GM18873 (cell line): Measurements from ENCODE around the gene MICU2.

Experiments
- ATAC-seq: cut with Tn5 transposase; IDR thresholded peaks from one replicate; pipeline ENCODE4 v1.9.1; 2021; ENCODE audit warnings: mild to moderate bottlenecking, moderate library complexity, moderate number of reproducible peaks; ENCODE audit not compliant: unreplicated experiment, low FRiP score

Gene MICU2

DNA sequence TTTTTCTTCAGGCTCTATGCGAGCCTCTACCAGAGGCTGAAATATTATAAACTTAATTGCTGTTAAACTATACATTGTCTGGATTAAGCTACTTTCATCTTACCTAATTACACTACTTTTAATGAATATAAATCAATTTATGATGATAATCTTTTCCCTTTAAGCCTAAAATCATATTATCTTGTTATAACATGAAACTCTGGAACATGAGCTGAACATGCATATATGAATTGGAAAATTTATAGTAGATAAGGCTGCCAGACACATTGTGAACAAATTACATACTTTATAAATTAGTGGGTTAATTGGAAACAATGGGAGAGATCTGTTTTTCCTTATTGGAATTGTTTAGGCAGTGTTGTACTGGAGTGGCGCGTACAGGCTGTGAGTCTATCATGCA lies 99.6 kb downstream of the MICU2 start:
- no peak for ATAC-seq

DNA sequence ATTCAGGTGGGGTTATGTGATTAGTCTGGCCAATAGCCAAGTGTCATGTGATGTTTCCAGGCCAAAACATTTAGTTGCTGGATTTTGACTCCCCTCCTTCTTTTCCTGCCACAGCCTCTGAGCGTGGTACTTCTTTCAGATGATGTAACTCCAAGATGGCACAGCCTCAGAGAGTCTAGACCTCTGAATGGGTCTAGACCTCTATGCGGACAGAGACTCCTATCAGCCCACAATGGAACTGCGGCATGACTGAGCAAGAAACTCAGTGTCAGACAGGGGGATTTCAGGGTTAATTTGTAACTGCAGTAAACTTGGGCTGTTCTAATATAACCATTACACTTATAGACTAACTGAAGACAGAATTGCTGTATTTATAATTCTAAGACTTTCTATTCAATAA lies 102.3 kb downstream of the MICU2 start:
- no peak for ATAC-seq

GRCh38 chr13:21486322-21486721 lies 117.6 kb downstream of the MICU2 start:
- no peak for ATAC-seq

- no peak for ATAC-seq
Measured at GRCh38 chr13:21483748-21484147, 120.2 kb downstream of the MICU2 start.

DNA sequence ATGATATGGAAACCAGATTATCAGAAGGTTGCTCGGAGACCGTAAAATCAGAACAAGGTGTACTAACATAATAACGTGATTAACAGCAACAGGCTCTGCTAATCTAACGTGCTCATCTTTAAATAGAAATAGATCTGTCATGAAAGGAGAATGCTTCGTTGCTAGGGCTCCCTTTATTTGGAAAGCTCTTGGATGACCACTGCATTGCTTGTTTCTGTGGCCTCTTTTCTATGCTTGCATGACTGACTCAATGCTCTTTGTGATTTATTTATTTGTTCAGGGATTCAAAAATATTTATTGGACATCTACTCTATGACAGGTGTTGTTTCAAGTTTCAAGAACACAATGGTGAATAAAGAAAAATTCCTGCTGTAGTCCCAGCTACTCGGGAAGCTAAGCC lies 122.6 kb downstream of the MICU2 start:
- no peak for ATAC-seq

GRCh38 chr13:21478881-21479808 lies 124.8 kb downstream of the MICU2 start:
- no peak for ATAC-seq

- ATAC-seq = peak; percentile 81
Measured at GRCh38 chr13:21476893-21477472, 127.0 kb downstream of the MICU2 start.

DNA sequence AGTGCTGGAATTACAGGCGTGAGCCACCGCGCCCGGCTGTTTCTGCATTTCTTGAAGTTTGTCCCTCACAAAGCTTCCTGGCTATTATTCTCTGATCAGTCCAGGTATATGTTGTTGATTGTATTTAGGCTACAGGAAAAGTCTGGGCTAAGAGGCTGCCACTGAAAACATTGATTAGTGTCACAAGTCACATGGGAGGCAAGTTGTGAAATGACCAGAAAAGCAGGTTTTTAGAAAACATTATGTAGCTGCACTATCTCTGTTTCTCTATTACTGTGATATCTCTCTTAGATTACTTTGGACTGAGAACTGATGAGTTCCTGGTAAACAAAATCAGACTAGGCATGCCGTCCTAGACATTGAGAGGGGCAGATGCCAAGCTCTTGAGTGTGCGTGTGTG lies 128.9 kb downstream of the MICU2 start:
- no peak for ATAC-seq

DNA sequence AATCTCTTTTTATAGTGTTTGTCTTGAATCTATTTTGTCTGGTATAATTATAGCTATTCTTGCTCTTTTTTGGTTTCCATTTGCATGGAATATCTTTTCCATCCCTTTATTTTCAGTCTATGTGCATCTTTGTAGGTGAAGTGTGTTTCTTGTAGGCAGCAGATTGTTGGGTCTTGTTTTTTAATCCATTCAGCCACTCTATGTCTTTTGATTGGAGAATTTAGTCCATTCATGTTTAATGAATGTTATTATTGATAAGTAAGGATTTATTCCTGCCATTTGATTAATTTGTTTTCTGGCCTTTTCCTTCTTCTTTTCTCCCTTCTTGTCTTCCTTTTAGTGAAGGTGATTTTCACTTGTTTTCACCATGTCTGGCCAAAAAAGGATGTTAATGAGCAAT lies 133.2 kb downstream of the MICU2 start:
- ATAC-seq = no peak

- ATAC-seq = no peak
Measured at GRCh38 chr13:21466527-21466926, 137.4 kb downstream of the MICU2 start.

GRCh38 chr13:21465710-21466160 lies 138.2 kb downstream of the MICU2 start:
- no peak for ATAC-seq

DNA sequence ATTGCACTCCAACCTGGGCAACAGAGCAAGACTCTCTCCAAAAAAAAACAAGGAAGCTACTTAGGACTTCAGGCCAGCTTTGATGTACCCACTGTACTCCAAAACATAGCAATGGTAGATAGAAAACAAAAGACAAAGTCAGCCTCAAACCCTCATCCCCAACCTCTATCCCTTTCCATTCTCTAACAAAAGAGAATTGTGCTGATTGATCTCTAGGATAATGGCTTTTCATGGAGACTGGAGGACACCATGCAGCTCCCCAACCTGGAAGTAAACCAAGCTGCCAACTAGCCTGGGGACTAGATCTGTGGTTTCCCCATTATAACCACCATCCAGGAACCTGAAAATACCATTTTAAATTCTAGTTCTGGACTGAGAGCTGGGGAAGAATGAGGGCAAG lies 140.5 kb downstream of the MICU2 start:
- ATAC-seq = no peak

GRCh38 chr13:21461131-21461530 lies 142.8 kb downstream of the MICU2 start:
- no peak for ATAC-seq

DNA sequence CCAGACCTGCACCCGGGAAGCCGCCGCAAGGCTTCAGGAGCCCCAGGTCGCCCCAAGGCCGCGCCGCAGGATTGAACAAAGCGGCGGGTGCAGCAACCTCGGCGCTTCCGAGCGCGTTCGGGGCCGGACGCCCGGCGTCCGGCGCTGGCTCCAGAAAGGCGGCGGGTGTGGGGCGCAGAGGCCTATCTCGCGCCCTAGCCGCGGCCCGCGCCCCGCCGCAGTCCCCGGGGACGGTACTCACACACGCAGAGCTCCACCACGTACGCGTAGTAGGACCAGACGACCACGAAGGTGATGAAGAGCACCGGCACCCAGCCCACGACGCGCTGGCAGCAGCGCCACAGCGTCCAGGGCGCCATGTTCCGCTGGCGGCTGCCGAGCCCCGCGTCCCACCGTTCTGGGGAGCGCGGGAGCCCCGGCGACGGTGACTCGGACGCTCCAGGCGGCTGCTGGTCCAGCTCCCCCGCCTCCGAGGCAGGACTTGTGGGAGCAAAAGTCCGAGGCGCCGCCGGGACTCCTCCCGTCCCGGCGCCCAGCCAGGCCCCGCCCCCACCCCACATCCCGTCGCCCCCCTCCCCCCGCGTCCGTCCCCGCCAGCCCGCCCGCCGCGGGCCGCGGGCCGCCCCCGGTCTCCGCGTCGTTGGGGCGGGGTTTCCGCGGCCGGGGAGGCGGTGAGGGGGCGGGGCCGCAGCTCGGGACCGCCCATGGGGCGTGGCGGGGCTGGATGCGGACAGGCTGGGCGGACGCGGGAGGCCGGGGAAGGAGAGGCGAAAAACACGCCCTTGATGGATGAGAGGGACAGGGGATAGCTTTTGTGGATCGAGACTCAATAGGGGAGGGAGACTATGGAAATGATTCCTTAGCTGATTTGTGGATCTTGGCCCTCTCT lies 144.9 kb downstream of the MICU2 start, which contains the start of gene ZDHHC20:
TSS of gene ZDHHC20 (minus strand) at position 491 of the 889 bp plus-strand sequence. CDS start at position 359, 132 bp downstream.
- ATAC-seq = peak; percentile 58

DNA sequence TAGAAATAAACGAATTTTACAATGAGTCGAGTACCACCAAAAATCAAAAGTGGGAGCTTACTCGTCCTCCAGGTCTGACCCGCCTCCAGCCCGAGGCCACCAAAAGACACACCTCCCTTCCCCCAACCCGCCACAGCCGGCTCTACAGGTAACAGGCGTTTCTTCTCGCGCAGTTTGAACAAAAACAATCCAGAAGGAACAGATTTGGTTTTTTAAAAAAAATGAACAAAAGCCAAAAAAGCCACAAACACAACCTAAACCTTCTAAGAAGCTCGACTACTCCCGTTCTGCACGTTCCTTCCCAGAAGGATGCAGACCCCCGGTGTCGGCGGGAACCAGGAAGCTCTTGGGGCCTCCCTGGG lies 145.5 kb downstream of the MICU2 start:
- ATAC-seq = peak; percentile 25

DNA sequence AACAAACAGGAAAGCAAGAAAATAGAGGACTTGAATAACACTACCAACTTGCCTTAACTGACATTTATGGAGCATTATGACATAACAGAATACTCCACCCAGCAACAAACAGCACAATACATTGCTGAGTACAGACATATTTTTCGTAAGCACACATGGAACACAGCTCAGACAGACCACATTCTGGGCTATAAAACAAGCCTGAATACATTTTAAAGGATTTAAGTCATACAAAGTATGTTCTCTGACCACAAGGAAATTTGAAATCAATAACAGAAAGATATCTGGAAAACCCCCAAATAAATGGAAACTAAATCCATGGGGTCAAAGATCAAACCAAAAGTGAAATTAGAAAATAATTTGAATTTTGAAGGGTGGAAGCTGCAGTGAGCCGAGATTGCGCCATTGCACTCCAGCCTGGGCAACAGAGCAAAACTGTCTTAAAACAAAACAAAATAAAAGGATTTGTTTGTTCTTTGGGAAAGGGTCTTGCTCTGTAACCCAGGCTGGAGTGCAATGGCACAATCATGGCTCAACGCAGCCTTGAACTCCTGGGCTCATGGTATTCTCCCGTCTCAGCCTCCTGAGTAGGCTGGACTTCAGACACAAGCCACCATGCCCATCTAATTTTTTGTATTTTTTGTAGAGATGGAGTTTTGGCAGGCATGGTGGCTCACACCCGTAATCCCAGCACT lies 150.4 kb downstream of the MICU2 start:
- no peak for ATAC-seq

DNA sequence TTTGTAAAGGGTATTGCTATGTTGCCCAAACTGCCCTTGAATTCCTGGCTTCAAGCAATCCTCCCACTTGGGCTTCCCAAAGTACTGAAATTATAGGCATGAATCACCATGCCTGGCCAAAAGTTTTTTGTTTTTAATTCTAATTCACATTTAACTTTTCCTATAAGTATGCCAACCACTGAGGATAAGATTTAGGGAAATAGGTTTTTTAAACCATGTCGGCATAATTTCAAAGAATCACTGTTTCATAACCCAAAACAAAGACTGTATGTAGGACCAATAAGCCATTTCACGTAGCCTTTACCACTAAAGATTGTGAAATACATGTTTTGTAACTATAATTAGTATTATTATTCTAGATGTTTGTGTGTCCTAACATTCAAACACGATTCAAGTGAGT lies 153.0 kb downstream of the MICU2 start:
- no peak for ATAC-seq

- ATAC-seq = no peak
Measured at GRCh38 chr13:21446656-21447055, 157.3 kb downstream of the MICU2 start.

GRCh38 chr13:21445759-21446158 lies 158.2 kb downstream of the MICU2 start:
- ATAC-seq = no peak

DNA sequence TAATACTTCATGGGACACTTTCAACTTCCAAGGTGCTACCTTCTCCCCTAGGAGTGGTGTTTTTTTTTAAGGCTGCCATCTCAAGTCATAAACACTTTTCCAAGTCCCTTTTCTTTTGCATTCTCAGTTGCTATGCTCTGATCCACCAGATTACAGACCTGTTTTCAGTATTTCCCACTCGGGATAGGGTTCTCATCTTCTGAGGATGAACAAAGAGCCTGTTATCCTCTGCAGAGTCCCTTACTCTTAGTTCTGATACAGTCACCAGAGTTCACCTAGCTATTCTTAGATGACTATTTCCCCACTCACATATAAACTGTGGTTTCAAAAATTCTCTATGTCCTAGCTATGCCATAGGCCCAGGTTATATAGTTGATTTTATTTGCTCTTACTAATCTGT lies 160.8 kb downstream of the MICU2 start:
- no peak for ATAC-seq
